Lower leg skin (tissue), 3 donors: ENCODE data around the gene TUBB1.

Source experiments
- POLR2A ChIP-seq, 2 donors: fragments of 450-650 bp; IDR thresholded peaks; one replicate each; pipeline ENCODE4 v1.6.1; 2016 to 2017; ENCODE audit warnings: antibody characterized with exemption in 2 of 2, mild to moderate bottlenecking in 1 of 2, moderate library complexity in 1 of 2
- TF ChIP-seq, protein P1 (sequence below), 3 donors: fragments of 450-650 bp; IDR thresholded peaks; one replicate each; pipeline ENCODE4 v1.5.1; 2016; ENCODE audit warnings: antibody characterized with exemption in 3 of 3, mild to moderate bottlenecking in 3 of 3, moderate library complexity in 2 of 3

GRCh38 chr20:59074456-59074855 lies 55.2 kb downstream of the TUBB1 start:
- TF ChIP-seq, protein P1, sequence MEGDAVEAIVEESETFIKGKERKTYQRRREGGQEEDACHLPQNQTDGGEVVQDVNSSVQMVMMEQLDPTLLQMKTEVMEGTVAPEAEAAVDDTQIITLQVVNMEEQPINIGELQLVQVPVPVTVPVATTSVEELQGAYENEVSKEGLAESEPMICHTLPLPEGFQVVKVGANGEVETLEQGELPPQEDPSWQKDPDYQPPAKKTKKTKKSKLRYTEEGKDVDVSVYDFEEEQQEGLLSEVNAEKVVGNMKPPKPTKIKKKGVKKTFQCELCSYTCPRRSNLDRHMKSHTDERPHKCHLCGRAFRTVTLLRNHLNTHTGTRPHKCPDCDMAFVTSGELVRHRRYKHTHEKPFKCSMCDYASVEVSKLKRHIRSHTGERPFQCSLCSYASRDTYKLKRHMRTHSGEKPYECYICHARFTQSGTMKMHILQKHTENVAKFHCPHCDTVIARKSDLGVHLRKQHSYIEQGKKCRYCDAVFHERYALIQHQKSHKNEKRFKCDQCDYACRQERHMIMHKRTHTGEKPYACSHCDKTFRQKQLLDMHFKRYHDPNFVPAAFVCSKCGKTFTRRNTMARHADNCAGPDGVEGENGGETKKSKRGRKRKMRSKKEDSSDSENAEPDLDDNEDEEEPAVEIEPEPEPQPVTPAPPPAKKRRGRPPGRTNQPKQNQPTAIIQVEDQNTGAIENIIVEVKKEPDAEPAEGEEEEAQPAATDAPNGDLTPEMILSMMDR (IDR thresholded peaks at IDR 0.05): no peak
- no peak for TF ChIP-seq POLR2A (IDR thresholded peaks at IDR 0.05)
